ENCODE results near the gene ARFGEF2. TPM values are rescaled to one million over a fixed set of nuclear protein-coding genes. Genes with fewer than 3 reads are reported as not detected.

ARFGEF2 gene
- total and polyA plus RNA-seq, 2 of the 4 experiments (the other 2 are of a cell fraction), result 10.3 to 39.1 TPM

DNA sequence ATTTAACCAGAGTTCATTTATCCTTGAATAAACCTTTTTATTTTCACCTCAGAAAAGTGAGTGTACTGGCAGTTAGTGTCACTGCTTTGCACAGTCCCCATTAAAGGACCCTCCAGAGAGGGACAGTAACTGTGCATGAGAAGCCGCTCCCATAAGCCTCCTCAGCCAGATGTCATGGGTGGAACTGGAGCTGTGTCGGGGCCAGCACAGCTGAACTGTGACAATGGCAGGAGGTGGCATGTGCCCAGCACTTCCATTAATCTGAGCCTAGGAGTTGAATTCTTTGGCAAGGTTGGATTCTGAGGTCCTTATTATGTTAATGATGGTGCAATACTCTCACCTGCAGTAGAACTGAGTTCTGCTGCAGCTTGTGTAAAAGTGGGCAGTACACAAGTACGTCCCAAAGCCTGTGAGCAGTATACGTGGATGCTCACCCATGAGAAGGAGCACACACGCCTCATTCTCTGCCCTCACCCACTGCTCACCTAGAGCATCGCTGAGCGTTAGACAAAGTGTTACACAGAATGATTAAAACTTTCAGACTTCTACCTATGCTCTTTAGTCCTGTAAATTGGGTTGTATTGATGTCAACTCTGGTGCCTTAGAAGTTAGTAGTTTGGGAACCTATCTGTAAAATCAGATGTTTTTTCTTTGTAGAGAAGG is 112.7 kb downstream of the ARFGEF2 start:
- ATAC-seq (ENCODE audit: low read depth), result no peak

More for the DNA sequence above, 112.7 kb downstream of the ARFGEF2 start:
- Histone ChIP-seq H3K27ac (ENCODE audit: insufficient read depth, low read length) (no peak overlapping the region), H3K4ac (ENCODE audit: low read depth, low read length) (no peak overlapping the region), H2BK15ac (ENCODE audit: low read depth, low read length) (no peak overlapping the region), H2BK120ac (ENCODE audit: low read depth, low read length) (no peak overlapping the region), H4K91ac (ENCODE audit: insufficient read depth, low read depth, low read length) (no peak overlapping the region), H3K4me1 (ENCODE audit: control insufficient read depth, insufficient read depth, low read length) (no peaks in the 10 kb centered on the region), H4K5ac (ENCODE audit: low read depth, low read length) (no peak overlapping the region), H4K8ac (ENCODE audit: low read depth in 2 of 2, low read length in 2 of 2) (no peak overlapping the region), H2AK9ac (replicated peaks; ENCODE audit: low read depth, low read length, poor library complexity) (no peak overlapping the region), H3K4me3 (ENCODE audit: insufficient read depth, low read depth, low read length) (no peak overlapping the region), H3K4me2 (ENCODE audit: low read depth, low read length) (no peak overlapping the region), H3K79me1 (ENCODE audit: low read depth in 1 of 2, low read length in 2 of 2) (no peaks in the 10 kb centered on the region; a peak in 1 of 4 replicates), H3K9ac (ENCODE audit: low read depth, low read length) (no peak overlapping the region), H3K23ac (ENCODE audit: low read depth, low read length) (no peak overlapping the region), H2AFZ (replicated peaks; ENCODE audit: low read length, poor library complexity) (no peak overlapping the region), H3K9me3 (ENCODE audit: control insufficient read depth, insufficient read depth, low read length) (no peaks in the 10 kb centered on the region), H3K9me1 (ENCODE audit: insufficient read depth, low read length) (no peaks in the 10 kb centered on the region; the same call in 1 of the 2 replicates), H3K36me3 (ENCODE audit: control insufficient read depth, insufficient read depth, low read length) (peaks cover 17% of the 10 kb centered on the region), H3K56ac (ENCODE audit: extremely low read depth, insufficient read depth, low read length) (no peak overlapping the region), H3K27me3 (ENCODE audit: control insufficient read depth, insufficient read depth, low read length) (no peaks in the 10 kb centered on the region), H4K20me1 (ENCODE audit: insufficient read depth, low read length) (no peaks in the 10 kb centered on the region; the same call in 1 of the 2 replicates), H3K18ac (ENCODE audit: low read depth, low read length) (no peak overlapping the region), H3K14ac (replicated peaks; ENCODE audit: low read depth, low read length) (no peak overlapping the region), H2BK5ac (ENCODE audit: low read depth, low read length, poor library complexity, severe bottlenecking) (no peak overlapping the region), H2AK5ac (ENCODE audit: low read depth, low read length) (no peak overlapping the region), H2BK20ac (ENCODE audit: low read depth, low read length) (no peak overlapping the region)
- 100% methylated on average over 1 of the region's 7 CpGs; no CpG with 5 or more reads in 1 of the 2 experiments for WGBS, 2 experiments (ENCODE audit: extremely low coverage in 2 of 2, insufficient read length in 1 of 2)
- intact Hi-C loops (cut with micrococcal nuclease), result no loop called here
- ChIA-PET POLR2A (ENCODE audit: unreplicated experiment) (no interaction called here), CTCF (no interaction called here)
- no TSS peak for BruUV-seq (replicated peaks)
- DNase-seq, result no peak
- dilution Hi-C loops (cut with HindIII; ENCODE audit: low sequenced_read_pairs, unreplicated experiment), result no loop called here
- in situ Hi-C loops (cut with MboI; ENCODE audit: low sequenced_read_pairs), result no loop called here
- TF ChIP-seq, protein P1, sequence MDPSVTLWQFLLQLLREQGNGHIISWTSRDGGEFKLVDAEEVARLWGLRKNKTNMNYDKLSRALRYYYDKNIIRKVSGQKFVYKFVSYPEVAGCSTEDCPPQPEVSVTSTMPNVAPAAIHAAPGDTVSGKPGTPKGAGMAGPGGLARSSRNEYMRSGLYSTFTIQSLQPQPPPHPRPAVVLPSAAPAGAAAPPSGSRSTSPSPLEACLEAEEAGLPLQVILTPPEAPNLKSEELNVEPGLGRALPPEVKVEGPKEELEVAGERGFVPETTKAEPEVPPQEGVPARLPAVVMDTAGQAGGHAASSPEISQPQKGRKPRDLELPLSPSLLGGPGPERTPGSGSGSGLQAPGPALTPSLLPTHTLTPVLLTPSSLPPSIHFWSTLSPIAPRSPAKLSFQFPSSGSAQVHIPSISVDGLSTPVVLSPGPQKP (IDR thresholded peaks at IDR 0.05; ENCODE audit: borderline replicate concordance, low read depth, low read length), result no peak
- TF ChIP-seq RAD21 (IDR thresholded peaks at IDR 0.05; ENCODE audit: low read length) (no peak), CEBPB (IDR thresholded peaks at IDR 0.05; ENCODE audit: low read depth, low read length) (no peak), RFX5 (IDR thresholded peaks at IDR 0.05; ENCODE audit: low read depth, low read length) (no peak), CTCF (conservative IDR thresholded peaks at IDR 0.05; ENCODE audit: low read depth, low read length) (no peak), POLR2A (IDR thresholded peaks at IDR 0.05; ENCODE audit: low read depth, low read length) (no peak), BHLHE40 (IDR thresholded peaks at IDR 0.05; ENCODE audit: low read depth, low read length) (no peak), MAFK (IDR thresholded peaks at IDR 0.05; ENCODE audit: low read depth, low read length) (no peak), NFE2L2 (IDR thresholded peaks at IDR 0.05; ENCODE audit: low read depth, low read length) (no peak), MXI1 (IDR thresholded peaks at IDR 0.05; ENCODE audit: borderline replicate concordance, low read depth, low read length) (no peak), USF2 (IDR thresholded peaks at IDR 0.05; ENCODE audit: low read depth, low read length) (no peak), CHD1 (IDR thresholded peaks at IDR 0.05; ENCODE audit: low read depth, low read length) (no peak), RCOR1 (IDR thresholded peaks at IDR 0.05; ENCODE audit: insufficient replicate concordance, low read length) (no peak), MAZ (IDR thresholded peaks at IDR 0.05; ENCODE audit: borderline replicate concordance, low read depth, low read length) (no peak)

All from IMR-90 (cell line).